ENCODE measurements around the gene TOR4A.

Gene TOR4A

GRCh38 chr9:137277329-137278041 is at the start of gene TOR4A:
TSS of gene TOR4A (plus strand) at chr9:137277726. CDS start at chr9:137278690, 964 bp downstream.
- peak; percentile 81 for DNase-seq (ENCODE audit: extremely low spot score, insufficient read length, low read depth)

GRCh38 chr9:137227853-137228505 is 49.5 kb upstream of the TOR4A start:
- DNase-seq (ENCODE audit: extremely low spot score, insufficient read length, low read depth) (no peak), FAIRE-seq (no peak)

More at GRCh38 chr9:137277329-137278041, at the start of gene TOR4A:
- FAIRE-seq, result peak; percentile 93

GRCh38 chr9:137228506-137228967 is 49.0 kb upstream of the TOR4A start:
- DNase-seq (ENCODE audit: extremely low spot score, insufficient read length, low read depth), result no peak
- no peak for FAIRE-seq

DNA sequence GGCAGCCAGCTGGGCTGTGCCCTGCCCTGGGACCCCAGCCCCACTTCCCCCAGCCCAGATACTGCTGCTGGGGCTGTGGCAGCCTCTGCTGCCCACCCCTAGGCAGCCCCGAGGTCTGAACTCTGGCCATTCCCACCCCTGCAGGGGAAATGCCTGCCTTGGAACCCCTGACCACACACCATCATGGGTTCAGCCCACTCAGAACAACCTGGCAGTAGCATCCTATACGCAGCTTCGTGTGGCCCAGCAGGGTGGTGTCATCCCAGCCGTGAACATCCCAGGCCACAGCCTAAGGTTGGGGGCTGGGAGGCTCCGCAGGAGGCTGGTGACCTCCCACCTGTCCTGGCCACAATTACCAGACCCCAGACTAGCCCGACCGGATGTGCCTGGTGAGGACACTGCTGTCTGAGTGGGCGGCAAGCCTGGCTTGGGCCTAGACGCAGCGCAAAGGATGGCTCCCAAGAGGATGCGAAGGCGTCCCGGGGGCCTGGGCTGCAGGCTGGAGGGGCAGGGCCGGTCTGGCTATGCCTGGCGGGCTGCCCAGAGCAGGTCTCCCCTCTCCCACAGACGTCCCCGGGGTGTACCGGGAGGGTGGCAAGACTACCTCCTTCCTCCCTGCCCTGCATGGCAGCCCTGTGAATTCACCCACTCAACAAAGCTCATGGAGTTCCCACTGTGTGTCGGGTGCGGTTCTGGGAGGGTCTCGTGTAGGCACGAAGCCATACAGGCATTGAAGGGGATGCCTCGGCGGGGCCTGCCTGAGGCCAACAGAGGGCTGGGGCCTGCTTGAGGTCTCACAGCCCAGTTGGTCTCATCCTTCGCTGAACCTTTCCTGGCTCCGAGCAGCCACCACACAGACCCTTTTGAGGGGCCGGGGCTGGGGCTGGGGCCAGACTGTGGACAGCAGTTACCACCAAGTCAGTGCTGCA is 48.3 kb upstream of the TOR4A start:
- FAIRE-seq (no peak), DNase-seq (ENCODE audit: extremely low spot score, insufficient read length, low read depth) (no peak)

DNA sequence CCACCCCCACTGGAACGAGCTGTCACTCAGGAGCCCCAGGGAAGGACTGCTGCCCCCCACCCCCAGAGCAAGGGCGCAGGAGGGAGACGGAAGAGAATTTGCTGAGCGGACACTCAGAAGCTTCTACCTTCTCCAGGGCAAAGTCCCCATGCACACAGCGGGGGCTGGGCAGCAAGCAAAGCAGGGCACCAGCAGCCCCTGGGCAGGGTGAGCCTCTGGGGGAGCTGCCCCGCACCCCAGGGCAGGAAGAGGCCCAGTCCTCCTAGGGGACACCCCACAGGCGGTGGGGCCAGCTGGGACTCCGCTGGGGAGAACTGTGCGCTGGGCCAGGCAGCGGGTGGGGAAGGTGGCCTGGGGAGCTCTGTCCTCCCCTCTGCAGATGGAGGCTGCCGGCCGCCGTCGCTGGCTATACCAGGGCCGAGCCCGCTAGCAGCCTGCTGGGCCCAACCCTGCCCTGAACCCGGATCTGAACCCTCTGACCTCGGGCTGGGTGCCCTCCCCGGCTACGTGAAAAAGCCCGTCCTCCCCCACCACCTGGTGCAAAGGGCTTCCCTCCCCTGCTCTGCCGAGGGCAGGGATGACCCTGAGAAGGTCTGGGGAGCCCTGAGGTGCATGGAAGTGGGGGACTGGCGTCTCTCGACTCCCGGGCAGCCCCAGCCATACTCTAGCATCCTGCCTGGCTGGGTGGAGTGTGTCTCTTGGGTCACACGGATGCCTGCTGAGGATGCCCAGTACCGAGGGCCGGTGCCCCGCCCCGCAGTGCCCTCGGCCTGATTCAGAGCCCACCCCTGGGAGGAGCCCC is 47.4 kb upstream of the TOR4A start:
- no peak for FAIRE-seq
- no peak for DNase-seq (ENCODE audit: extremely low spot score, insufficient read length, low read depth)

DNA sequence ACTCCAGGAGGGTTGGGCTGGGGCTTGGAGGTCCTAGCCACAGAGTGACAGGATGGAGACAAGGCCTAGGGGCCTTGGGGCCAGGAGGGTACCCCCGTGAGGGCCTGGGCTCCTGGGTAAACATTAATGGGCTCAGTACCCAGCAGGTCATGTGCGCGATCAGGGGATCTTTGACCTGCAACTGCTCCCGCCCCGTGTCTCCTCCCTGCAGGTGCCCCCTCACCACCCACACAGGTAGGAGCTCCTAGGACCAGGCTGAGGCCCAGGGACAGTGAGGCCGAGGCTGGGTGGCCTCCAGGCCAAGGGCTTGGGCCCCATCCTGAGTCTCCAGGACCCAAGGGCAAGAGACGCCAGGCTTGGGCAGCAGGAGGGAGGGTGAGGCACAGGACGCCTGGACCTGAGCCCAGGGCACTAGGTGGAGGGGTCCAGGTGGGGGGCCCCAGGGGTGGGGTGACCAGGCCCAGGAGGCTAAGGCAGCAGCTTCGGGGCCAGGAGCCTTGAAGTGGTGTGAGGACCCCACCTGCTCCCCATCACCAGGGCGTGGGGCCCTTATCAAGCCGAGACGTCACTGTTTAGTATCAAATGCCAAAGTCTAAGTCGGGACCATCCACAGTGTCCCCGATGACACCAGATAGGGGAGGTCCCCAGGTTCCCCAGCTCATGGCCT is 46.7 kb upstream of the TOR4A start, which contains the start of gene SLC34A3:
SLC34A3 (plus strand) TSS at position 197 of the 667 bp plus-strand sequence. CDS start 802 bp downstream, outside the sequence.
- DNase-seq (ENCODE audit: extremely low spot score, insufficient read length, low read depth) (no peak), FAIRE-seq (no peak)

GRCh38 chr9:137231372-137232039 is 46.0 kb upstream of the TOR4A start:
- no peak for FAIRE-seq

DNA sequence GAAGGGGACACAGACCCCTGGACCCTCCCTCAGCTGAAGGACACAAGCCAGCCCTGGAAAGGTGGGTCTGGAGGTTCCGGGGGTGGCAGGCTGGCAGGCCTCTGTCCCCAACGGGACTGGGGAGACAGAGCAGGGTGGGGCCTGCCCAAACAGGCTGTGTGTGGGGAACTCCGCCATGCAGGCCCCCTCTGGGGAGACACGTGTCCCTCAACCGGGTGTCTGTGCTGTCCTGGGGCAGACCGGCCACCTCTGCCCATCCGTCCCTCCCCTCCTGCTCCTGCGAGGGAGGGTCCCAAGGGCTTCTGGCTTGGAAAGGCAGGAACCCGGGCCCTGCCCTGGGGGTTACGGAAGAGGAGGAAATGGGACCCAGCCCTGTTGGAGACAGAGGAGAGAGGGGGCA is 45.4 kb upstream of the TOR4A start:
- no peak for DNase-seq (ENCODE audit: extremely low spot score, insufficient read length, low read depth)
- FAIRE-seq, result no peak

More at GRCh38 chr9:137231372-137232039, 46.0 kb upstream of the TOR4A start:
- DNase-seq (ENCODE audit: extremely low spot score, insufficient read length, low read depth), result no peak

GRCh38 chr9:137232510-137232909 is 45.0 kb upstream of the TOR4A start:
- no peak for FAIRE-seq
- DNase-seq (ENCODE audit: extremely low spot score, insufficient read length, low read depth), result no peak

DNA sequence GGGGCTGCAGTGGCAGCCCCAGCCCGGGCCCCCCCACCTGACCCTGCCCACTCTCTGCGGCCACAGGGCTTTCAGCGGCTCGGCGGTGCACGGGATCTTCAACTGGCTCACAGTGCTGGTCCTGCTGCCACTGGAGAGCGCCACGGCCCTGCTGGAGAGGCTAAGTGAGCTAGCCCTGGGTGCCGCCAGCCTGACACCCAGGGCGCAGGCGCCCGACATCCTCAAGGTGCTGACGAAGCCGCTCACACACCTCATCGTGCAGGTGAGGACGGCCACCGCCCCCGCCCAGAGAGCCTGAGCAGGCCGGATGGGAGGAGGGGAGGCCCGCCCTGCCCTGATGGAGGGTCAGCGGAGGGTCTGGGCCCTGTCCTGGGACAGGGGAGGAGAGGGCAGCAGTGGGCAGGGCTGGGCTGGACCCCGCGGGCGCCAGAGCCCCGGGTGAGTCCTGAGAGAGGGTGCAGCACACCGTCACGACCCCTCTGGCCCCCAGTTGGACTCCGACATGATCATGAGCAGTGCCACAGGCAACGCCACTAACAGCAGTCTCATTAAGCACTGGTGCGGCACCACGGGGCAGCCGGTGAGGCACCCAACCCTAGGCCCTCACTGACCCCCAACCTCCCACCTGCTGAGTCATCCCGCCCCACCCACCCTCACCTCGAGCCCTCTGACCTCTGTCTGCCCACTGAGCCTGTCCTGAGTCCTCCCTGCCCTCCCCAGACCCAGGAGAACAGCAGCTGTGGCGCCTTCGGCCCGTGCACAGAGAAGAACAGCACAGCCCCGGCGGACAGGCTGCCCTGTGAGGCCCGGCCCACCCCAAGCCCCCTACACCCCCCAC is 44.2 kb upstream of the TOR4A start:
- no peak for DNase-seq (ENCODE audit: extremely low spot score, insufficient read length, low read depth)
- FAIRE-seq, result no peak

DNA sequence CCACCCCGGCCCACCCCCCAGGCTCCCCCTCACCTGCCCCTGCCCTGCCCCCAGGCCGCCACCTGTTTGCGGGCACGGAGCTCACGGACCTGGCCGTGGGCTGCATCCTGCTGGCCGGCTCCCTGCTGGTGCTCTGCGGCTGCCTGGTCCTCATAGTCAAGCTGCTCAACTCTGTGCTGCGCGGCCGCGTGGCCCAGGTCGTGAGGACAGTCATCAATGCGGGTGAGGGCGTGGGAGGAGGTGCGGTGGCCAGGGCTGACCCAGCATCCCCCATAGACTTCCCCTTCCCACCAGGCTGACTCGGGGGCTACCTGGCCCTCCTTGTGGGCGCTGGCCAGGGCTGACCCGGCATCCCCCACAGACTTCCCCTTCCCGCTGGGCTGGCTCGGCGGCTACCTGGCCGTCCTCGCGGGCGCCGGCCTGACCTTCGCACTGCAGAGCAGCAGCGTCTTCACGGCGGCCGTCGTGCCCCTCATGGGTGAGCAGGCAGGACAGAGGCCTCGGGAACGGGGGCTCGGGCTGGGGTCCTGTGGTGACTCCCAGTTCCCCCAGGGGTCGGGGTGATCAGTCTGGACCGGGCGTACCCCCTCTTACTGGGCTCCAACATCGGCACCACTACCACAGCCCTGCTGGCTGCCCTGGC is 43.4 kb upstream of the TOR4A start:
- DNase-seq (ENCODE audit: extremely low spot score, insufficient read length, low read depth), result no peak
- no peak for FAIRE-seq

DNA sequence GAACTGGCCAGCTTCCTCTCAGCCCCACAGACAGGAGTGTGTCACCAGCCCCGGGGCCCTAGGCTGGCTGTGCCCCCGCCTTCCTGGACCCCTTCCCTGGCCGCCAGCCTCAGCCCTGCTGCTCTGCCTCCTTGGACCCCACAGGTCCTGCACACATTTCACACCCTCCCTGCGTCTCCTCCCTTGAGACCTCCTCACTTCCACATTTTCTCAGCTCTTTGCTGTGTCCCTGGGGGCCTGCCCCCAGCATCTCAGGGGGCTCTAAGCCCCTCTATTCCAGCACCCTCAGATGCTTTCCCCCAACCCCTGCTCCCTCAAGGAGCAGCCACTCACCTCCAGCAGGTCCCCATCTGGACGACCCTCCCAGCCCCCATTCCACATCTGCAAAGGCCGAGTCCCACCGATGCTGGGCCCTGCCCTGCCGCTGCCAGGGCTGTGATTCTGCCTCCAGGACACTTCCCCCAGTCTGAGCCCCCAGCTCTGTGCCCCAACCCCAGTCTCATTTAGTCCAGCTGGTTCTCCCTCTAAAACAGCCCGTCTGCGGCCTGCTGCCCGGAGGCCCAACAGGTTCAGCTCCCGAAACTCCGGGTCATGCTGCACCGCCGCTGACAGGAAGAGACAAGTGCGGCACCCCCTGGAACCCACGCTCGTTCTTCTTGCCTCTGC is 42.6 kb upstream of the TOR4A start:
- DNase-seq (ENCODE audit: extremely low spot score, insufficient read length, low read depth) (no peak), FAIRE-seq (no peak)

- FAIRE-seq, result no peak
Observed at GRCh38 chr9:137235424-137236237, 41.9 kb upstream of the TOR4A start.

GRCh38 chr9:137236238-137236935 is 41.1 kb upstream of the TOR4A start:
- peak; percentile 93 for FAIRE-seq
- peak; percentile 92 for DNase-seq (ENCODE audit: extremely low spot score, insufficient read length, low read depth)

More at GRCh38 chr9:137235424-137236237, 41.9 kb upstream of the TOR4A start:
- no peak for DNase-seq (ENCODE audit: extremely low spot score, insufficient read length, low read depth)

DNA sequence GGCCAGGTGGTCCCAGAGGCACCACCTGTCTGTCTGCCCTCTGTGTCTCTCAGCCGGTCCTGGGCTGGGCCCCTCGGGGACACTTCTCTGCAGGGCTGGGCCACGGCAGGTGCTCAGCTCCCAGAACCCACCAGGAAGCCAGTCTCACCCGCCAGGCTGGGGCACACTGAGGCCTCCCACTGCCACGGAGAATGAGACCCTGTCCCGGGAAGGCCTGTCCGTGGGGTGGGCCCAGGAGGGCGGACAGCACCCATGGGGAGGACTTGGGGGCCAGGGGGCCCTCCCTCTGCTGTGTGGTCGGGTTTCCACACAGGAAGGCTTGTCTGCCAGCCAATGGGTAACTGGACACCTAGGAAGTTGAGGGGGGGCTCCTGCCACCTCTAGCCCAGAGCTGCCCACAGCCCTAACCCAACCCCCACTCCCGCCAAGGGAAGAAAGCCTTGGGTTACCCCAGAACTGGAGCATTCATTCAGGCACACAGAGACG is 40.5 kb upstream of the TOR4A start:
- FAIRE-seq, result no peak
- DNase-seq (ENCODE audit: extremely low spot score, insufficient read length, low read depth), result no peak

All from GM18507 (cell line).